ENCODE data around the gene POP5. TPM values are rescaled to one million over a fixed set of nuclear protein-coding genes. Genes with fewer than 3 reads are reported as not detected.
"Not testable (repeated sequence)": the region's sequence is repeated elsewhere in the genome, so short reads cannot be mapped to it uniquely, and the experiment has no call there.

POP5 gene, protein sequence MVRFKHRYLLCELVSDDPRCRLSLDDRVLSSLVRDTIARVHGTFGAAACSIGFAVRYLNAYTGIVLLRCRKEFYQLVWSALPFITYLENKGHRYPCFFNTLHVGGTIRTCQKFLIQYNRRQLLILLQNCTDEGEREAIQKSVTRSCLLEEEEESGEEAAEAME
- total RNA-seq: 28.5 and 48.4 TPM in 2 replicates

- peak; percentile 91 for DNase-seq (ENCODE audit: low read depth, low spot score)
Observed at GRCh38 chr12:120580787-120581723, at the start of gene POP5. POP5 (minus strand) TSS chr12:120581402; CDS start chr12:120581362, 40 bp downstream.

DNA sequence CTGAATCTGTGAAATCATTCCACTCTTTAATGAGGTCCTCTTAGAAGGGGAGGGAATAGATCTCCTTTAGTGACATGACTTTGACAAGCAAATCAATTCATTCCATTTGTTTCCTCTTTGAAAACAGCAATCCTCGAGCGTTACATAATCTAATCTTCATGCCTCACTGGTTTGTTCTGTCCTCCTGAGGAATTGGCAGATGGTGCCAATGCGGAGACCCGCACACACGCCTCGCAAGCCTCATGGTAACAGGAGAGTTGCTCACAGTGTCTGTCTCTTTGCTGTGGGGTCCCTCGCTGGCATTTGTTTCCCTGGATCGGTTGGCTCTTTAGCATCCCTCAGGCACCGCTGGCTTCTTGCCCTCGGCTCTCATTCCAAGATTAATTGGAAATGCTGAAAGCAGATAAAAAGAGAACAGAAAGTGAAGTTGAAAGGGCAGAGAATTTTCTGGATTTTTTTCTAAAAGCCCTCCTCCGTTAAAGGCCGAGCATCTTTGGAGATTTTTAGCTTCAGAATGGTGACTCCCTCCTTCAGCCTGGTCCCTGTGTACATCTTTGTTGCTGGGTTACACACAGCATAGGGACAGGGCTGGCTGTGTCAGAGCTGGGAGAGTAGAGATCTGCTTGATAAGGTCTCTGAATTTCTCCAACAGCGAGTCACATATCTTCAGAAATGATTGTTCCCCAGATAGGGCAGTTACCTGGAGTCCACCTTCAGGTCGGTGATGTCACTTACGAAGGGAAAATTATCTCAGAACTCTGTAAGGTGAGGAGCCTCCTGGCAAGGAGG, 49.1 kb upstream of the POP5 start:
- DNase-seq (ENCODE audit: low read depth, low spot score): no peak

GRCh38 chr12:120628919-120629318, 47.7 kb upstream of the POP5 start:
- no peak for DNase-seq (ENCODE audit: low read depth, low spot score)

DNA sequence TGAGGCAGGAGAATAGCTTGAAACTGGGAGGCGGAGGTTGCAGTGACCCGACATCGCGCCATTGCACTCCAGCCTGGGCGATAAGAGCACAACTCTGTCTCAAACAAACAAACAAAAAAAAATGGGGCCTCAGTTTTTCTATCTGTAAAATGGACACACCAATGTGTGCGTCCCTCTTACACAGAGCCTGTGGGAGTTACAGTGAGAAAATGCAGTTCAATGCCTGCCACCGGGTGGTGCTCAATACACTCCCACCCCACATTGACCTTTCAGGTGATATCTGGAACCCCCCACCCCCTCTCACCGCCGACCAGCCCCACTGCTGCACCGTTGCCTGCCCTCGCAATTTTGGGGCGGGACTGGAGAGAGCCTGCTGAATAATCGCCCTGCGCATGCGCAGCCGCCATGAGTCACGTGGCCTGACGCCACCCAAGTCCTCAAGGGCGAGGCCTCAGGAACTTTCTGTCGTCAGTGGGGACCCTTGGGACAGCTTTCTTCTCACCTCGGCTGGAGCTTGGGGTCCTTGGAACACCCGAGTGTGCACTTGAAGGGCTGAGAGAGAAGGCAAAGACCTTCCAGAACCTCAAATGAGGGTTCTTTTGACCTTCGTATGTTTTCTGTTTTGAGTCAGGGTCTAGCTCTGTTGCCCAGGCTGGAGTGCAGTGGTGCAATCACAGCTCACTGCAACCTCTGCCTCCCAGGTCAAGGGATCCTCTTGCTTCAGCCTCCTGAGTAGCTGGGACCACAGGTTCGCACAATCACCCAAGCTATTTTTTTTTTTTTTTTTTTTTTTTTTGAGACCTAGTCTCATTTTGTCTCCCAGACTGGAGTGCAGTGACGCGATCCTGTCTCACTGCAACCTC, 44.6 kb upstream of the POP5 start:
- no peak for DNase-seq (ENCODE audit: low read depth, low spot score)

DNA sequence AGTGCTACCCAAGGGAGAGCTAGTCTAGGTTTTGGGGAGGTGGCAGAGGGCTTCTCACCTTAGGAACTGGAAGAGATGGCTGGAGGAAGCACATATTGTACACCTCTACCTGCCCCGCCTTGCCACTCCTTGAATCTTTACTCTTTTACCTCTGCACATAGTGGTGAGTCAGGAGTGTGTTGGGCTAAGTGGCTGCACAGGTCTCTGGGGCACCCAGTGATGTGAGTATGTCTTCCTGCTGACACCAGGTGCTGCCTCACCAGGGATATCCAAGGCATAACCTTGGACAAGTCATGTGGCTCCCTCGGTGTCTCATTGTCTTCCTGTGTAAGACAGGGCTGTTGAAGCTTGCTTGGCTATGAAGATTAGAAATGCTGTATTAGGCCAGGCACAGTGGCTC, 39.4 kb upstream of the POP5 start:
- DNase-seq (ENCODE audit: low read depth, low spot score): no peak

DNA sequence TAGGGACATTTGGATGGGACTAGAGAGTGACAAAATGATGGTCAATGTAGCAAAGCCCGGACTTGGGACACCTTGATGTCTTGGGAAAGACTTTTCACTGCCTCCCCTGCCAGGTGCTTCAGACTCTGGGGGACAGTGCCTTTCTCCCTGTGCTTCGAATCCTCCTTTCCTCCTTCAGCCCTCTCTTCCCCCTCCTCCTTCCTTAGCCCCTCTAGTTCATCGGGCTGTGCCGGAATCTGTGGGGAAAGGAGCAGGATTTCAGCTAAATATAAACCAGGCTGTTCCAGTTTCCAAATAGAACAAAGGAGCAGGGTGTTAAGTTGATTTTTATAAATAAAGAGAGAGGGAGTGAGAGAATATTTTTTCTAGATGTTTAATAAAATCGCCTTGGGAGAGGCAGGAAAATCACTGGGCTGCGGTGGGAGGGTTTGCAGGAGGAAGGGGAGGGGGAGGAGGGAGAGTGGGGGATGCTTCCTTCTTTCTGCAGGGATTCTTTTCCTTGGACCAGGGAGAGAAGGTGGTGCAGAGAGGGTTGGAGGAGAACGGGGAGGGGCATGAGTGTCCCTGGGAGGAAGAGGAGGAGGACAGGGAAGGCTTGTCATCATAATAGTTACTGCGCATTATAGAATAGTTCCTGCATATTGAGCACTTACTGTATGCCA, 37.9 kb upstream of the POP5 start:
- no peak for DNase-seq (ENCODE audit: low read depth, low spot score)

GRCh38 chr12:120617767-120618166, 36.6 kb upstream of the POP5 start:
- not testable (repeated sequence) for DNase-seq (ENCODE audit: low read depth, low spot score)

DNA sequence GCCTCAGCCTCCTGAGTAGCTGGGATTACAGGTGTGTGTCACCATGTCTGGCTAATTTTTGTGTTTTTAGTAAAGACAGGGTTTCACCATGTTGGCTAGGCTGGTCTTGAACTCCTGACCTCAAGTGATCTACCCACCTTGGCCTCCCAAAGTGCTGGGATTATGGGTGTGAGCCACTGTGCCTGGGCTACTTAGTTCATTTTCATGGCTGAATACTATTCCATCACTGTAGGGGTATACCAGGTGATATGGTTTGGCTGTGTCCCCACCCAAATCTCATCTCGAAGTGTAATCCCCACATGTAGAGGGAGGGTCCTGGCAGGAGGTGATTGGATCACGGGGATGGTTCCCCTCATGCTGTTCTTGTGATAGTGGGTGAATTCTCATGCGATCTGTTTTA, 36.0 kb upstream of the POP5 start:
- DNase-seq (ENCODE audit: low read depth, low spot score): not testable (repeated sequence)

DNA sequence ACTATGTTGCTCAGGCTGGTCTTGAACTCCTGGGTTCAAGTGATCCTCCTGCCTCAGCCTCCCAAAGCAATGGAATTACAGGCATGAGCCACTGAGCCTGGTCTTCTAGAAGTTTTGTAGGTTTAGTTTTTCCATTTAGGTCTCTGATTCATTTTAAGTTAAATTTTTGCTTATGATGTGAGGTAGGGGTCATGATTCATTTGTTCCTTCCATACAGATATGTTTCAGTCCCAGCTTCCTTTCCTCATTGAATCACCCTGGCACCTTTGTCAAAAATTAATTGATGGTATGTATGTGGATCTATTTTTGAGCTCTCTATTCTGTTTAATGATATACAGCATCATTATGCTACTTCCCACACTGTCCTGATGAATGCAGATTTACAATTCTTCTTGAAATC, 33.6 kb upstream of the POP5 start:
- DNase-seq (ENCODE audit: low read depth, low spot score): no peak

DNA sequence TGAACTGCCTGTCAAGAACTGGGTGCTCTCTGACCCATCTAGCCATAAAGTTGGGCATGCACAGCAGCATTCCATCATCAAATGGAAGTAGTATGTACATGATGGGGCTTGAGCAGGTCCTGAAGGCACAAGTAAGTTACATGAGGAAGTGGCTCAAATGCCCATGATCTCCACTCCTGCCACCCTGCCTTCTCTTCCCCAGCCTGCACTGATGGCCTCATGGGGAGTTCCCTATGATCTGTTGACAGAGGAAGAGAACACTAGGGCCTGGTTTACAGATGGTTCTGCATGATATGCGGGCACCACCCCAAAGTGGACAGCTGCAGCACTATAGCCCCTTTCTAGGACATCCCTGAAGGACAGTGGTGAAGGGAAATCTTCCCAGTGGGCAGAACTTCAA, 30.3 kb upstream of the POP5 start:
- not testable (repeated sequence) for DNase-seq (ENCODE audit: low read depth, low spot score)

GRCh38 chr12:120610560-120610959, 29.4 kb upstream of the POP5 start:
- DNase-seq (ENCODE audit: low read depth, low spot score): no peak

DNA sequence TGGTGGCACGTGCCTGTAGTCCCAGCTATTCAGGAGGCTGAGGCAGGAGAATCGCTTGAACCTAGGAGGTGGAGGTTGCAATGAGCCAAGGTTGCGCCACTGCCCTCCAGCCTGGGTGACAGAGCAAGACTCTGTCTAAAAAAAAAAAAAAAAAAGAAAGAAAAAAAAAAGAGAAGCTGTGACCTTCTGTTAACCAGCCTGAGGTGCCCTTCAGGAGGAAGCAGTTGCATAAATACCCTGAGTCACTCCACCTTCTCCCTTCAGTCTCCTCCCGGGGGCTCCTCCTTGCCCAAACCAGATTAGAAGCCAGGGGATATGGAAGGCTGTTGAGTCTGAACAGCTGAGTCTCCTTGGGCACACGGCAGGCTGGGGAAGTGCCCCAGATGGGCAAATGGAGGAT, 21.2 kb upstream of the POP5 start:
- DNase-seq (ENCODE audit: low read depth, low spot score): not testable (repeated sequence)

DNA sequence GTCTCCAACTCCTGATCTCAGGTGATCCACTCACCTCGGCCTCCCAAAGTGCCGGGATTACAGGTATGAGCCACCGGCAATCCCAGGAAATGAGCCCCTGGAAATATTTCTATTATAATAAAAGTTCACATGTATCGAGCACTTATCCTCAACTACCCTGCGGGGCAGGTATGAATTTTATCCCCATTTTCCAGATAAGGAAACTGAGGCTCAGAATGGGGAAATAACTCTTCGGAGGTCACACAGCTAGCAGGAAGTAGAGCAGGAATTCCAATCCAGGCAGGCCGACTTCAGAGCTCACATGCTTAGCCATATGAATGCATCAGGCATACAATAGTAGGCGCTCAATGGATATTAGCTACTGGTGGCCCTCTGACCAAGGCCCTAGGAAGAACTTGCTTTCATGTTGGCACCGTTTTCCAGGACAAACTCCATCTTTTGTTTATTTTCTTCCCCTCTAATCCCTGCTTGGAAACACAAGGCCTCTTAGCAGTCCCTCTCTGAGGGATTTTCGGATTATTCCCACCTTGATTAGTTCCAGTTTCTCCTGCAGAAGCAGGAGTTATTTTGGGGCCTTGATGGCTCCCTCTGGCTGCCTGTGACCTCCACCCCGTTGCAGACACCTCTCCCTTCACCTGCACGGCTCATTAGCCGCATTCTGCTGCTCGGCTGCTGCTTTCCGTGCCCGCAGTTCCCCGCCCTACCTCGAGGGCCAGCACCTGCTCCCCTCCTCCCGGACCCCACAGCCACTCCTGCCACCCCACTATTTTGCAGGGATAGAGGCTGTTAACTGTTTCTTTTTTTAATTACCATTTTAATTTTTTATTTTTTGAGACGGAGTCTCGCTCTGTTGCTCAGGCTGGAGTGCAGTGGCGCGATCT, 18.7 kb upstream of the POP5 start:
- DNase-seq (ENCODE audit: low read depth, low spot score): no peak

DNA sequence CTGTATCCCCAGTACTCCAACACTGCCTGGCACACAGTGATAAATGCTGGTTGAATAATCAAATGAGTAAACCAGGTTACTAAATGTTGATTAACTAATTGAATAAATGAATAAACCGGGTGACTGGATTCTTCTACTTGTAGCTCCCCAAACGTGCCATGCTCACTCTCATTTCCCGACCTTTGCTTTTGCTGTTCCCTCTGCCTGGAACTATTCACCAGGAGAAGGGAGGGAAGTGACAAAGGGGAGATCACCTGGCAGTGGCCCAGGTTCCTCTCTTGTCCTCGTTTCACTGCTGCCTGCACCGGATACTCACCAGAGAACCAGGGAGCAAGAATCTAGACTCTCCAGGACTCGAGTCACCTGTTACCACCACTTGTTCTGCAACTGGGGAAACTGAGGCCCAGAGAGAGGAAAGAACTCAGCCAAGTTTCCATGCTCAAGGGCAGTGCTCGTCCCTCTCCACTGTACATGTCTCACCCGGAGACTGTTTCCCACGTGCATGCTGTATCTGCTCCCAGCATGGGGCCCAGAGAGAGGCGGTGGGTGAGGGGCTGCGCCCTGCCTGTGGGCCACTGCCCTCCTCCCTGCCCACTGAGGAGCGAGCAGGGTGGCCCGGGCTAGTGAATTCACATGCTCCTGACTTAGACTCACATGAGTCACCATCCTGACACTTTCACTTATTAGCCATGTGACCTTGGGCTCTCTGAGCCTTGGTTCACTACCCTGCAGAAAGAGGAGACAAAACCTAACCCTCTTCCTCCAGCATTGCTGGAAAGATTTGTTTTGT, 17.7 kb upstream of the POP5 start:
- DNase-seq (ENCODE audit: low read depth, low spot score): no peak

DNA sequence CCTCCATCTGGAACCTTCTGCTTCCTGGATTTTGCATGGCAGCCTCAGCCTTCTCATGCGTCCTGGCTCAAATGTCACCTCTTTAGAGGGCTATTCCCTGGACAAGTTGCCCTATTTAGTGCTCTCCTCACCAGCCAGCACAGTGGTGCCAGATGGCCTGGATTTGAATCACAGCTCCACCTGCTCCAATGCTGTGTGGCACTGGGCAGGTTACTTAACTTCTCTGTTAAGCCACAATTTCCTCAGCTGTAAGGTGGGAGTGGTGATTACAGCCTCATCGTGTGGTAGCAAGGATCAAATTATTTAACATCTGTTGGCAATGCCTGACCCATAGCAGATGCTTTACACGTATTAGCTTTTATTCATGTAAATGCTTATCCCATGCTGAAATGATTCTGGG, 16.7 kb upstream of the POP5 start:
- no peak for DNase-seq (ENCODE audit: low read depth, low spot score)

GRCh38 chr12:120596901-120597300, 15.7 kb upstream of the POP5 start:
- no peak for DNase-seq (ENCODE audit: low read depth, low spot score)

- DNase-seq (ENCODE audit: low read depth, low spot score): no peak
Observed at GRCh38 chr12:120592121-120593049, 11.2 kb upstream of the POP5 start.

Measured in pulmonary artery endothelial cell (primary cell).